ENCODE results near the gene FAM114A2.

DNA sequence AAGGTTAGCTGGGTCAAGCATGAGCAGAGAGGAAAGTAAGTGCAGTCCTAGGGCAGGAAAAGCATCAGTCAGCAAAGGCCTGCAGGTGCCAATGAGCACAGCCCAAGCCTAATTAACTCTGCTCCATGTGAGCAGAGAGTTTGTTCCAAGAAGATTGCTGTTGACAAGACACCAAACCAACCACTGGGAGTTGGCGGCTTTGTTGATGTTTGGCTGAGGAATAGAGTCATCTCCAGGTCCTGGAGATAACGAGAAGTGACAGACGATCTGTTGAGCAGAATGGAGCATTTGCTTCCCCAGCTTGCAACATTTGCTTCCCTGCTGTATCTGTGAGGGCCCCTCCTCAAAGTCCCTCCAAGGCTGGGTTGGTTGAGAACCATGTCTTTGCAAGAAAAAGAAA is 68.2 kb downstream of the FAM114A2 start:
- no peak for TF ChIP-seq POLR2A (IDR thresholded peaks at IDR 0.05; ENCODE audit: low read depth, low read length)
- no peak for TF ChIP-seq POLR2AphosphoS5 (IDR thresholded peaks at IDR 0.05; ENCODE audit: low read depth, low read length)
- TF ChIP-seq TAF1 (IDR thresholded peaks at IDR 0.05; ENCODE audit: borderline replicate concordance, low read depth, low read length), result no peak

All from GM12892 (cell line).